ENCODE data around the gene TRIM45.

- no peak for TF ChIP-seq CTCF (IDR thresholded peaks at IDR 0.05; ENCODE audit: insufficient read depth, low read length)
- no peak for TF ChIP-seq POLR2AphosphoS5 (IDR thresholded peaks at IDR 0.05; ENCODE audit: low read depth)
- TF ChIP-seq GABPA (IDR thresholded peaks at IDR 0.05; ENCODE audit: low read depth) = no peak
- TF ChIP-seq REST (IDR thresholded peaks at IDR 0.05; ENCODE audit: insufficient replicate concordance, low read depth) = no peak
Observed at GRCh38 chr1:117110774-117111173, 10.8 kb downstream of the TRIM45 start.

Data from HL-60 (cell line).